NCI-H146 treated with DMSO at 0.1 percent for 48 hours (cell line): ENCODE data around the gene CACNA1D.

Experiments used
- DNase-seq: peaks from one replicate; lab custom pipeline; 2025; ENCODE audit not compliant: unreplicated experiment; lab: John Stamatoyannopoulos, UW

Gene CACNA1D

DNA sequence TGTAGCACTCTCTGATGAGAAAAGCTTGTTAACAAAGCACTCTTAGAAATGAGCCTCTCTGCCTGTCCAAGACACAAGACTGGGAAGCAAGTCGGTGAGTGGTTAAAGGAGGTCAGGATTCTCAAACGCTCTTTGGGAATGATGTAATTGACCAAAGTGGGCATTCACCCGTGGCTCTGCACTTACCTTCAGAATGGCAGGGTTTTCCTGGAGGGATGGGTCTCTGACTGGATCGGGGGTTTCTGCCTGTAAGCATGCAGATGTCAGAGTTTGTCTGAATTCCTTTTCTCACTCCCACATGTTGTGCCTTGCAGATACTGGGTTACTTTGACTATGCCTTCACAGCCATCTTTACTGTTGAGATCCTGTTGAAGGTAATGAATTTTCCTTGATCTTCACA lies 245.6 kb downstream of the CACNA1D start:
- DNase-seq, result no peak

DNA sequence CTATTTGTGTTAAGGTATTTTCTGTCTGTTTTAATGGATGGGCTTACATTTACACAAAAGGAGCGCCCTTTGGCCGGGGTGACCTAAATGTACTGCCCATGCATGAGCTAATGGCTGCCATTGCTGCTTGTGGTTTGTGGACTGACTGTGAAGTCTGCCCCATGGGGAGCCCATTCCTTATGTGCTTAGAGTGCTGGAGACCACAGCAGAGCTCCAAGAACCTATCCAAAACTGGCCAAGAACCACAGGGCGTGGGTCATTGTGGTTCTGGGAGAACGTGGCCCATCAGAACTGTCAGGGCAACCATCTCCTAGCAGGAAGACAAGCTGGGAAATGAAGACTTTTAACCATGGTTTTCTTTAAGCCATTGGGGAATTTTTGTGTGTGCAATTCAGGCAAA lies 246.5 kb downstream of the CACNA1D start:
- no peak for DNase-seq

DNA sequence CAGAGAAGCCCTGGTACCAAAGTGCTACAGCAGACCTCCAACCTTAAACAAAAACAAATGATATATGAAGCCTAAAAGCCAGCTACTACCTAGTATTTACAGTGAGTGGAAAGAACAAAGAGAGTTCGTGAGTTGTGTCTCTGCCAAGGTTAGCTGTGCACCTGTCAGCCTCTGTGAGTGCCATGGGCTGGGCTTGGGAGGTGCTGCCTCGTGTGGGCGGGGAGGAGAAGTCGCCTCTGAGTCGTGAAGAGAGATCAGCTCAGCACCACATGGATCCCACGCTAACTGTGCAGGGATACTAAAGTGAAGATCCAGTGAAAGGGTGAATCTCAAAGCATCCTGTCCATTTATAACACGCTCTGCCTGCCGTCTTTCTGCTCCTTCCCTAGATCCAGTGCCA lies 249.9 kb downstream of the CACNA1D start:
- peak; percentile 79 for DNase-seq

DNA sequence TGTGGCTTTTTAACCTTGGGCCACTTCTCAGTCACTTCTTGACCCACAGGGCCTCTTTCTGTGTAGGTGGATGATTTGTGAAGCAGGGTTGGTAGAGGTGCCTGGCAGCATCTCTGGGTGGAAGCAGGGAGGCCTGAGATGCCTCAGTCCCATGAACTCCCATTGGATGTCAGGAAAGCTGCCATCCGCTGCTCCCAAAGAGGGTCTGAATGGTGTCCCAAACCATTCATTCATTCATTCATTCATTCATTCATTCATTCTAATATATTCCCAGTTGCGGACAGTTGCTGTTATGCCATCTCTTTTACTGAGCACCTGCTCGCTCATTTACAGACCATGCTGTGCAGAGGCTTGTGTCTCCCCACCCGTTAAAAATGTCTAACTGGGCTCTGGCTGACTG lies 253.1 kb downstream of the CACNA1D start:
- DNase-seq, result no peak

DNA sequence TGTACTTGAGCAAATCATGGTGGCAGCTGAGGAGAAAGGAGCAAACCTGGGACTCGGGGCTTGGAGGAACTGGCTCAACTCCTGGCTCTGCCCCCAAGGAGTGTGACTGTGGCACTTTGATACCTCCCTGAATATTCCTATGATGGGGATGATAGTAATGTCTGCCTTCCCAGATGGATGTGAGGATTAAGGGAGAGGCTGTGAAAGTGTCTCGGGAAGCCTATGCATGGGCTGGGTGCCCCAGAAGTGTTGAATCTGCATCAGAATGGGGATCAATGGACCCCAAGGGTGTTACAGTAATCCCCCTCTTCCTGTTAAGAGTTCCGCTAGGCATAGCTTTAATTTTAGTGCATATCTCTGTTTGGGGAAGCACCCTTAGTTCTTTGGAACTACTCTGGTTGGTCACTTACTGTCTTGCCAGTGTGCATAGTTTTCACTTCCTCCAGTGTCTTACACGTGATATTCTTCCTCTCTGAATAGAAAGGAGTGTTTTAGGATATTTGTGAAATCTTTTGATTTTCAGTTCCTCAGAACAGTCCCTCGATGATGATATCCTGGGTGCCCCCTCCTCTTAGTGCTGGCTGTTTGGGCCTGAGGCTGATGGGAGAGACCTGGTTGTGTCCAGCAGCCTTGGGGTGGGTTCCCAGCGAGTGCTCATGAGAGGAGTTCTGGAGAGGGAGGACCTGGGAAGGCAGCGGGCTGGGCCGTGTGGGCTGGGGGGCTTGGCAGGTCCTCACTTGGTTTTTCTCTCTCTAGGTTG lies 254.3 kb downstream of the CACNA1D start:
- DNase-seq, result no peak

DNA sequence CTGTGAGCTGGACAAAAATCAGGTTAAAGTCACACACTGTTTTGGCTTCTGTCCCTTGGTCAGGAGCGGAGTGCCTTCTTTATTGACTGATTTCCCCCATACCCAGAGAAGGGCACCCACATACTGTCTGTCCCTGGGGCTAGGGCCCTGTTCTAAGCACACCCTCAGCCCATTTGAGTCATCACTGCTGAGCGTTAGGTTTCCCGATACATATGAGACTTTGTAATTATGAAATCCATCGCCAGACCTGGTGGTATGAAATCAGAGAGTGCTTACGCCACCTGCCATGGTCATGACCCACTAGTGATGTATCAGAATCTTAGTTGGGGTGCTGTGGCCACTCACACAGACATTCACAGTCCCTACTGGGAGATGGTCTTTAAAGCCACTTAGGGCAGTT lies 255.0 kb downstream of the CACNA1D start:
- DNase-seq, result no peak

DNA sequence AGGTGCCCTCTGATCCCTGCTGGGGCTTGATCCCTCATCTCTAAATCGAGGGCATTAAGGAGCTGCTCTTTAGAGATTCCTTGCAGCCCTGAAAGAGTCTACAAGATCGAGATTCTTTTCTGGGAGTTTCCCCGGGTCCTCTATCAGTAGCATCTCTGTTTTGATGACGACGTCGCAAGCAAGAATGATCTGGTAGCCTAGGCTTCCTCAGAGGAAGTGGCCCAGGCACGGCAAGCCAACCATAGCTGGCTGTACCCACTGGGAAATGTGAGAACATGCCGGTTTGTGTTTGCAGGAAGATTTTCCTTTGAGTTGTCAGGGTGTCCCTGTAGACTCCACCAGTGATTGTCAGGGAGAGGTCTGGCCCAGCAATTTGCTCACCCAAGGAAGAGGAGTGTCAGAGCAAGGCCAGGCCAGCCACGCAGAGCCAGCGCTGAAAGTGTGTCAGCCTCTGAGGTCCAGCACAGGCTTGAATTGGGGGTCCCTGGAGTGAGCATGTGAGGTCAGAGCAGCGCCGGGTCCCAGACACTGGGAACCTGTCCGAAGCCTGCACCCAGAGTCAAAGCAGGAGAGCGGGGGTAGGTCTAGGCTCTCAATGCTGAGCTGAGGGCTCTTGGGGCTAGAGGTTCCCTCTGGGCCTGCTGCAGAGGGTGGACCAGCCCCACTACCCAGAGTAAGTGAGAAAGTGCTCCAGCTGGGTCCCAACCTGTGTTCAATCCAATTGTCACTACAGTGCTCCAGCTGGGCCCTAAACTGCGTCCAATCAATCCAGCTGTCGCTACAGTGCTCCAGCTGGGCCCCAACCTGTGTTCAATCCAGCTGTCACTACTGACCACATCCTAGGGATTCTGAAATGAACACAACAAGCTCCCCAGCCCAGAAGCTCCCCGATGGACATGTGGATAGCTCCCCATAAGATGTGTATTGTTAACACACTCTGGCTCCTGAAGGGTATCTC lies 256.1 kb downstream of the CACNA1D start:
- no peak for DNase-seq

DNA sequence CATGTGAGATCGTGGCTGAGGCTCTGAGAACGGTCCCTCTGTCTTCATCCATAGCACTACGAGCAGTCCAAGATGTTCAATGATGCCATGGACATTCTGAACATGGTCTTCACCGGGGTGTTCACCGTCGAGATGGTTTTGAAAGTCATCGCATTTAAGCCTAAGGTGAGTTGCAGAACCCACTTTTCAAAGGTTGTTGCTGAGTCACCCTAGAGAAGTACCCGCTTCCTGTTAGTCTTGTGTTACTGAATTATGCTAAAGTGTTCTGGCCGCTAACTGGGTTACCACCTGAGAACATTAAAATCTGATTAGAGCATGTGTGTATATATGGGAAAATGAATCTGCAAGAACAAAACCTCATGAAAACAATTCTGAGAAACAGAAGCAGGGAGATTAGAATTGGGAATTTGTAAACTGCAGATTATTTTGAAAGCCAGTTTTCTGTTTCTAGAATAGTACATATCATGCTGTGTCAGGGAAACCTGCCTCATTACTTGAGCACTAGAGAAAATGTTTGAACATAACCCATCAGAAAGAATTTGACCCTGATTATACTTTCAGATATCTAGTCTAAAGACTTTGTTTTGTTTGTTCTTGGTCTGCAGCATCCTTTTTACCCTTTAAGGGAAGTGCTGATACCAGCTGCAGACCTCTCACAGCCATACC lies 259.2 kb downstream of the CACNA1D start:
- DNase-seq, result no peak

DNA sequence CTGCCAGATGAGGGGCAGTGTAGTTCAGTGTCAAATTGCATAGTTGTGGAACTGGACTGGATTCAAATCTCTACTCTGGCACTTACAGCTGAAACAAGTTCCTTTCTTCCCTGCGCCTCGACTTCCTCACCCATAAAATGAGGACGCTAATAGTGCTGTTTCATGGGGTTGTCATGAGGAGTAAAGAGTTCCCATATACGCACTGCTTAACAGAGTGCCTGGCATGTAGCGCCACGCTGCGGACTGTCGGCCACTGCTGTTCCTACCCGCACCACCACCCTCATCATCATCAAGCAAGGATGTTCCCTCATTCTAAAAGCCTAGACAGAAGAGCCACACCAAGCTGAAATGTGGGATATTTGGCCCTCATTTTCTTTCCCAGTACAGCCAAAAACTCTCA lies 259.9 kb downstream of the CACNA1D start:
- DNase-seq, result no peak

DNA sequence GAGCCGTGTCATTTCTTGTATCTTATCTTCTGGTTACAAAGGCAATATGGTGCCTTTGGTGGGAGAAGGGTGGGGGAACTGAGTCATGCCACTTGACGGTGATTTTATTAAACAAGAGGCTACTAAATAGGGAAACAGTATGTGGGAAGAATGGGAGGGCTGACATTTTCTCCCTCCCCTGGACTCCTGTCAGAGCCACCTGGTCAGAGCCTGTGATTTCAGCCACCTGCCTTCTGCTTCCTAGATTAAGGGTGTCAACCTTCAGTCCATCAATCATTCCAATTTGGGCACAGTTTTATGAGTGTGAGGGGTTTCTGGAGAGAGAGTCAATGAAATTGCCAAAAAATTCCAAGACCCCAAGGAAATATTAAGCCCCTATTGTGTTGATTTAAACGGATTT lies 264.4 kb downstream of the CACNA1D start:
- no peak for DNase-seq

DNA sequence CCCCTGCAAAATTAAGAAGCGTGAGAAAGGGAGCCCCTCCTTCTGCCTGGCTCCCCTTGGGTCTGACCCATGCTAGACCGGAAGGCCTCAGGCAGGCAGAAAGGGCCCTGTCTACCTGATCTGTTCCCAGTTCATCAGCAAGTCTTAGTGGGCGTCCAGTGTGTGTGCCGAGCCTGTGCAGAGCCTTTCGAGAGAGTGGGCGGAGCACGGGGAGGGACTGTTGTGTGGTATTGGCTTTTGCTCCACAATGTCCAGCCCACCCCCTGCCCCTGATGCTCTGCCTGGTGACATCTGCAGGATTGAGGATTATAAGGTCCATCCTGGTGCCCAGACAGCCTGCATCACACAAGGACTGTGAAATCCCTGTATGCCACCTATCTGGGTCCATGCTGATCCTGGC lies 268.9 kb downstream of the CACNA1D start:
- DNase-seq, result no peak

DNA sequence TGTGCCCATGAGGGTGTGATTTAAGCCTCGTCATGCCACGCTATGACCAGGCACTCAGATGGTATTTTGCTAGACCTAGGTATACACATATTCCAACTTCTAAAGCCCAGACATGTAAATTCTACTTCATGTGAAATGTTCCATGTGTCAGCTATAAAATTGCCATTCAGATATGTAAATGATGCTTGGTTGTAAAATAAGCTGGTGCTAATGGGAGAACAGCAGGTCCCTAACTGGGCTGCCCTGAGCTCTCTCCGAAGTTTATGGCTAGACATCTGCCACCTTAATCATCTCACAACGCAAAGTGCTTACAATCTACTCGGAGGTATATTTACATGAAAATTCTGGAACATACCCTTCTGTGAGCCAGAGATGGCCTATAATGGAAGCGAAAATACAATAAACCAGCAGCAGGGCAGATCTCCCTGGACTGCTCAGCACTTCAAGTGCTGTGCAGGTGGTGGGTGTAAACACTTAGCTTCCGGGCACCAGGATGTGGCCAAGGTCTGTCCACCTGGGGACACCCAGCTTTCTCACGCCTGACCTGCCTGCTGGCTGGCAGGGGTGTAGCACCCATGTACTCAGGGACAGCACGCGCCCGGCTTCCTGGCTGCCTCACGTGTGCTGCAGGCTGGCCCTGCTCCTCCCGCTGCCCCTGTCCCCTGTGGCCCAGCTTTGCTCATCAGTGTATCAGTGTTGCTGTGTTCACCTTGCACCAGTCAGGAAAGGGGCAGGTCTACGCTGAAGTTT lies 269.8 kb downstream of the CACNA1D start:
- no peak for DNase-seq

DNA sequence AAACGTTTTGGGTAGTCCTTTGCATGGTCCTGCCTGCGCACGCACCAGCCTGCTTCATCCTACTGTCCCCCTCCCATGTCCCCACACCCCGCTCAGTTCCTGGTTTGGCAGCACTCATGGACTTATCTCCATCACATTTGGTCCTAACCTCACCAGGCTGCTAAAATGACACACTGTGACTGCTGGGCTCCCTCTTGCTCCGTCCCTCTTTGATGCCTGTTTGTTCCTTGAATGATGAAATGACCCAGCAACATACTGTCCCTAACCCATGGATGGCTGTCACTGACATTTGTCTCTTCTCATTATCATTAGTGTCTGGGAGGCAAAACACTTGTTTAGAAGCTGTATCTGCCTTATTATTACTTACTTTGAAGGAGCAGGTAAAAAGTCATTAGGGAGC lies 271.3 kb downstream of the CACNA1D start:
- DNase-seq, result no peak

DNA sequence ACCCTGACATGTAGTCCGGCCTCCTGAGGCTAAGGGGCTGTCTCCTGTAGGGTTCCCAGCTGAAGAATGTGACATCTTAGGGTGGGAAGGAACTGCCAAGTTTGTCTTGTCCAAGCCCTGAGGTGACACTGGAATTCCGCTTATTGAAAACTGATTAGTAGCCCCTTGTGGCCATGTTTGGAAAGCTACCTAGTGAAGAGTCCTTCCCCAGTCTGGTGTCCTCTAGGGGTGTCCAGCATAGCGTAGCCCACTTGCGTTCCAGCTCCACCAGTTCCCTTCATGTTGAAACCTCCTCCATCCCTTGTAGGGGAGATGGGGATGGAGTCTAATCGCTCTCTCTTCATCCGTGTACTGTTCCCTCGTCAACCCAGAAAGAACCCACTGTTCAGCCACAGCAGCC lies 272.3 kb downstream of the CACNA1D start:
- no peak for DNase-seq

DNA sequence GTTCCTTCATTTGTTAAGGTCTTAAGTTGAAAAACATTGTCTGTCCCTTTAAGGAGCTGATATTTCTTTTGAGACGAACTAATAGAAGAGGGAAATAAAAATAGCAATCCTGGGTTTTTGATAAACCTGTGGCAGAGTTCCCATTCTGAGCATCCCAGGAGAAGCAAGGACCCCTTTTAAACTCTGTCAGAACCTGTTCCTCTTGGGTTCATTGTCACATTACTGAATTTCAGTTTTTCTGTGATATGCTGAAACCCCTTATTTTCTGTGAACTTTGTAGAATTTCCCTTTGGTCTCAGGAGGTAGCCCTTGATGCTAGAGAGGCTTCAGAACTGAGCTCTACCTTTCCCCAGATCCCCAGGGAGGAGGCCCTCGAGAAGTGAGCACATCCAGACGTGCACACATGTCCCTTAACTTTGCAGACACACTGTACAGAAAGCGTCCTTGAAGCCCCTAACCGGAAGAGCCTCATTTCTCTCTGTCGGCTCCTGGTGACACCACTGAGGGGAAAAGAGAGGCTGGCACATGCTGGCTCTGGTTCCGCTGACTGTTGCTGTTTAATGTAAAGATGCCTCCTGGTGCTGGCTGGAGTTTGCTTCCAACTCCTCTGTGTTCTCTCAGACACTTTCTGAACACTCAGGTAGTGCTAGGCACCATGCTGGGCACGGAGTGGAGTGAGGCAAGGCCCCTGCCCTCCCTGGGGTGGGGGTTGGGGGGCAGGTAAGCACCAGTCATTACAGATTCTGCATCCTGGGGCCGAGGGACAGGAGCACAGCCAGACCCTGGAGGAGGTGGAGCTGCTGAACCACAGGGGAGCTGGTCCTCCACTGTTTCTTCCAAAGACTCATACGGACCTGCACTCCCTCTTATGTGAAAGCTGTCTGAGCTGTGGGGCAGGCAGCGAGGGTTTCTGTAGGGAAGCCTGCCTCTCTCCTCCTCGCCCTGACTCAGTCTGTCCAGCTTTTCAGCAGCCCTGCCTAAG lies 274.4 kb downstream of the CACNA1D start:
- DNase-seq, result no peak

DNA sequence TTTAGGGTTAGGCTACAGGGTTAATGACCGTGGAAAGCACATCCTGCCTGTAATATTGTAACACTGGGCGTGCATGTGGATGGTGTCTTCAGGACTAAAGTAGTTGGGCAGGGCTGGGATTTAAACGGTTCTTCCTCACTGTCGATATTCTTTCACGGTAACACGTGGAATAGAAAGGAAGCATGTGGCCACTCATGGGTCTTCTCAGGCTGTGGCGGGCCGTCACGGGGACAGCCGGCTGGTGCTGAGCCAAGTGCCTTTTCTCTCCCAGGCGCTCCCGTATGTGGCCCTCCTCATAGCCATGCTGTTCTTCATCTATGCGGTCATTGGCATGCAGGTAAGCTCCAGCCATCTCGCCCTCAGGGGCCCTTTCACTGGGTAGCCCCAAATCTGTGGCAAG lies 278.2 kb downstream of the CACNA1D start:
- DNase-seq, result no peak

DNA sequence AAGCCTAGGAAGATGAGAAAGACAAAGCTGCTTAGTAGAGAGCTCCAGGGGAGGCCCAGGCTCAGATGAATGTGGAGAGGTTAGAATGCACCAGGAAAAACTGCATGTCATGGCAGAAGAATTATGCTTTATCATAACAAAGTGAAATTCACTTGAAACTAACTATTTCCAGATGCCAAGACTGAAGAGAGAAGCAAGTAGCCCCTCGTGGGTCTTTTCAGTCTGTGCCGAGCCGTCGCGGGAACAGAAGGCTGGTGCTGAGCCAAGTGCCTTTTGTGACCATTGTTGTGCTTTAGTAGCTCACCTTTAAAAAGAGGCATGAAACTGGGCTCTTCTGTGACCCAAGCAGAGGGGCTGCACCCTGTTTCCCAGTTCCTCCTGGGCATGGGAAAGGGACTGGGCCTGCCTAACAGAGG lies 278.6 kb downstream of the CACNA1D start:
- DNase-seq, result no peak

DNA sequence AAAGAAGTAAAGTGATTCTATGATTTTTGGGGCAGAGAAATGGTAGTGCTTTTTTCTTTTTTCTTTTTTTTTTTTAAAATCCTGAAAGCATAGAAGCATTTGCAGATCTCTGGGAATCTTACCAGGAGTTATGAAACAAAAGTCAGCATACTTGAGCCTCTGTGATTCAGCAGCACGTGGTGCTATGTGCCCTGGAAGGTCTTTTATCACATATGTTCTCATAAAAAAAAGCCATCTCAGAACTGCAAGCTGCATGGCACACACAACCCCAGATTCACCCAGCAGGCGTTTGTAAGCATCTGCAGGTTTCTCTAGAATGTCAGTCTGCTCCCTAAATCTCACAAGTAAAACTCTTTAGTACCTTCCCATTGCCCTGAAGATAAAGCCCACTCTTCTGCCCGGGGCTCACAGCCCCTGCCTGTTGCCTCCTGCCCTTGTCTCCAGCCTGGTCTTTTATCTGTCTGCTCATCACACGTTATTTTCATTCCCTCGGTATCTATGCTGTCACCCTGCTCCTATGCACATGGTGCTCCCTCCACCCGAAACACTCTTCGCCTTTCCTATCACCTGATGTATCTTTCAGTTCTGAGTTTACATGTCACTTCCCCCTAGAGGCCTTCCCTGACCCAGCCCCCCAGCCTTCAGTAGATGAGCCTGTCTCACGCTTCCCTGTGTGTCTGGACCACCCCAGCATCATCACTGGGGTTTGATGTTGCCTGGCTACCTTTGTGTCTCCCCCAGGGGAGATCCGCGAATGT lies 279.4 kb downstream of the CACNA1D start:
- DNase-seq, result no peak

DNA sequence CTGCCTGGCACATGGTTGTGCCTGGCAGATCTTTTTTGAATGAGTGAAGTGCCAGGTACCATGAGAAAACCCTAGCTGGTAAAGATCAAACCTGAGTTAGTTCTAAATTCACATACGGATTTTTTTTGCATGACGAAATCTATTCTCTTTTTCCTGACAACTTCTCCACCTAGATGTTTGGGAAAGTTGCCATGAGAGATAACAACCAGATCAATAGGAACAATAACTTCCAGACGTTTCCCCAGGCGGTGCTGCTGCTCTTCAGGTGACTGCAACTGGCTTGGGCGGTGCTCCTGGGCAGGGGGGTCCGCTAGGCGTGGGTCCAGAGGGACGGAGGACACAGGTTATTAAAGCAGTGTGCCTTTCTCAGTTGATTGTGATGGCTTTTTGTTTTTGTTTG lies 280.0 kb downstream of the CACNA1D start:
- no peak for DNase-seq
